Peyer's patch (tissue), 4 donors: ENCODE data around the gene LILRB2. TPM values are rescaled to one million over a fixed set of nuclear protein-coding genes. Genes with fewer than 3 reads are reported as not detected.
A peak's percentile ranks its signal among the peaks of the same experiment; 100 is the strongest.
"Not testable (repeated sequence)": the region's sequence is repeated elsewhere in the genome, so short reads cannot be mapped to it uniquely, and the experiment has no call there.

Source experiments
- DNase-seq, 3 donors: peaks; one replicate each; pipeline ENCODE4 v3.0.0-alpha.2; 2017 to 2019
- H3K27ac ChIP-seq, 4 donors: fragments of 200-600 bp; sonication (generic); one replicate each; pipeline ENCODE4 v1.5.1; 2016 to 2019
- H3K27me3 ChIP-seq, 2 donors: fragments of 200-600 bp; sonication (generic); one replicate each; pipeline ENCODE4 v1.5.1; 2019
- H3K36me3 ChIP-seq, 3 donors: fragments of 200-600 bp; sonication (generic); one replicate each; pipeline ENCODE4 v1.5.1; 2016 to 2019
- H3K4me1 ChIP-seq, 4 donors: fragments of 200-600 bp; sonication (generic); one replicate each; pipeline ENCODE4 v1.5.1; 2016 to 2019
- H3K4me3 ChIP-seq, 4 donors: fragments of 200-600 bp; sonication (generic); 1 replicate in 3 of 4; 2 replicates in 1 of 4; pipeline ENCODE4 v1.5.1; 2016 to 2019; ENCODE audit warnings: mild to moderate bottlenecking in 1 of 4
- H3K9me3 ChIP-seq, 4 donors: fragments of 200-600 bp; sonication (generic); one replicate each; pipeline ENCODE4 v1.5.1; 2016 to 2019; ENCODE audit warnings: mild to moderate bottlenecking in 1 of 4
- POLR2A ChIP-seq, 2 donors: fragments of 450-650 bp; IDR thresholded peaks; one replicate each; pipeline ENCODE4 v1.5.1; 2017; ENCODE audit warnings: antibody characterized with exemption in 2 of 2, mild to moderate bottlenecking in 2 of 2, moderate library complexity in 2 of 2
- total RNA-seq, 4 donors: library from RNA; depleted of rRNA; stranded (reverse); fragments of >200 nt; gene quantifications; one replicate each; pipeline ENCODE4 v1.1.0, GENCODE V29; 2016
- TF ChIP-seq, protein P1 (sequence below), 6 experiments: fragments of 450-650 bp in 4 of 6; fragments of 200-600 bp in 2 of 6; sonication (generic) in 1 of 6; IDR thresholded peaks; one replicate each; pipeline ENCODE4 v1.5.1; 2017 to 2019; ENCODE audit warnings: antibody characterized with exemption in 6 of 6, mild to moderate bottlenecking in 3 of 6, moderate library complexity in 1 of 6

The LILRB2 gene
- total RNA-seq = 10 to 100 TPM in 1 of 4 donors, 1 to 10 TPM in 1, under 1 TPM in 2; 0.53 to 11.6 (median 1.6) TPM

- Histone ChIP-seq H3K27me3 (no peaks in the 10 kb centered on the region), H3K4me3 (peak within 1 kb of the TSS in 1 of 4 donors; percentile 17), H3K9me3 (no peaks in the 10 kb centered on the region), H3K4me1 (no peaks in the 10 kb centered on the region), H3K27ac (no peak within 1 kb of the TSS), H3K36me3 (no peaks in the 10 kb centered on the region)
- TF ChIP-seq POLR2A (IDR thresholded peaks at IDR 0.05) = no peak
- TF ChIP-seq, protein P1, sequence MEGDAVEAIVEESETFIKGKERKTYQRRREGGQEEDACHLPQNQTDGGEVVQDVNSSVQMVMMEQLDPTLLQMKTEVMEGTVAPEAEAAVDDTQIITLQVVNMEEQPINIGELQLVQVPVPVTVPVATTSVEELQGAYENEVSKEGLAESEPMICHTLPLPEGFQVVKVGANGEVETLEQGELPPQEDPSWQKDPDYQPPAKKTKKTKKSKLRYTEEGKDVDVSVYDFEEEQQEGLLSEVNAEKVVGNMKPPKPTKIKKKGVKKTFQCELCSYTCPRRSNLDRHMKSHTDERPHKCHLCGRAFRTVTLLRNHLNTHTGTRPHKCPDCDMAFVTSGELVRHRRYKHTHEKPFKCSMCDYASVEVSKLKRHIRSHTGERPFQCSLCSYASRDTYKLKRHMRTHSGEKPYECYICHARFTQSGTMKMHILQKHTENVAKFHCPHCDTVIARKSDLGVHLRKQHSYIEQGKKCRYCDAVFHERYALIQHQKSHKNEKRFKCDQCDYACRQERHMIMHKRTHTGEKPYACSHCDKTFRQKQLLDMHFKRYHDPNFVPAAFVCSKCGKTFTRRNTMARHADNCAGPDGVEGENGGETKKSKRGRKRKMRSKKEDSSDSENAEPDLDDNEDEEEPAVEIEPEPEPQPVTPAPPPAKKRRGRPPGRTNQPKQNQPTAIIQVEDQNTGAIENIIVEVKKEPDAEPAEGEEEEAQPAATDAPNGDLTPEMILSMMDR (IDR thresholded peaks at IDR 0.05) = no peak
- peak in 1 of 3 donors; percentile 29 for DNase-seq
Measured at GRCh38 chr19:54281007-54281728, at the start of gene LILRB2. Gene LILRB2, minus strand, starts transcription at chr19:54281110. Its CDS starts 614 bp downstream, at chr19:54280496.

DNA sequence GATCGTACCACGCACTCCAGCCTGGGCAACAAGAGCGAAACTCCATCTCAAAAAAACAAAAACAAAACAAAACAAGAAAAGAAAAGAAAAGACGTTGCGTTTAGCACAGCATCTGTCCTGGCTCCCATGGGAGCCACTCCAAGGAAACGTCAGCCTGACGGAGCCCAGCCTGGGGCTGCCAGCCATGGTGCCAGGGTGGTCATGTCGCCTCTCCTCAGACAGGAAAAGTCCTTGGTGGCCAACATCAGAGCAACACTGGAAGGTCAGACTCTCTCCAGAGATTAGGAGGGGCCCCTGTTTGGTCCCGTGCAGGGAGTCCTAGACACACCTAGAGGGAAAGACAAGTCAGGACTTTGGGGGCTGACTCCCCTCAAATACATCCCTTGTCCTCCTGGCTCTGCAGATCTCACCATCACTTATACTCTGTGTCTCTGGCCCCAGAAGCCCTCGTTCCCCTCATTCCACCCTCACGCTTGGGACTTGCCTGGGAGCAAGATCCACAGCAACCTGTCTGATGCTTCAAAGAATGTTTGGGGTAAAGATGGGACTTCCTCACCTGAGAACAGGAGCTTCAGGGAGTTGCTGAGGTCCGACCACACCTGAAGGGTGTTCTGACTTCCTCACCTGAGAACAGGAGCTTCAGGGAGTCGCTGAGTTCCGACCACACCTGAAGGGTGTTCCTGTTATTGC is 48.7 kb upstream of the LILRB2 start:
- Histone ChIP-seq H3K36me3 (no peaks in the 10 kb centered on the region), H3K27ac (no peak overlapping the region), H3K9me3 (no peaks in the 10 kb centered on the region), H3K27me3 (no peaks in the 10 kb centered on the region), H3K4me3 (no peak overlapping the region), H3K4me1 (no peaks in the 10 kb centered on the region)
- TF ChIP-seq, protein P1 (IDR thresholded peaks at IDR 0.05) = no peak
- no peak for TF ChIP-seq POLR2A (IDR thresholded peaks at IDR 0.05)
- peak in 1 of 3 donors; percentile 17 for DNase-seq

DNA sequence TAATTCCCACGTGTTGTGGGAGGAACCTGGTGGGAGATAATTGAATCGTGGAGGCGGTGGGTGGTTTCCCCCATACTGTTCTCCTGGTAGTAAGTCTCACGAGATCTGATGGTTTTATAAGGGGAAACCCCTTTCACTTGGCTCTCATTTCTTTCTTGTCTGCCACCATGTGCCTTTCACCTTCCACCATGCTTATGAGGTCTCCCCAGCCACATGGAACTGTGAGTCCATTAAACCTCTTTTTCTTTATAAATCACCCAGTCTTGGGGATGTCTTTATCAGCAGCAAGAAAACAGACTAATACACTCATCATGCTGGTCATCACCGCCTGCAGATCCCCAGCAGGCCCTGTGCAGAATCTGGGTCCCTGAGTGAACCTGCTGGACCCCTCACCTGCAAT is 47.9 kb upstream of the LILRB2 start:
- DNase-seq = peak in 1 of 3 donors; percentile 11
- not testable (repeated sequence) for H3K36me3 ChIP-seq, H3K9me3 ChIP-seq, H3K27ac ChIP-seq, H3K4me3 ChIP-seq, H3K4me1 ChIP-seq, H3K27me3 ChIP-seq

GRCh38 chr19:54325631-54326030 is 44.7 kb upstream of the LILRB2 start:
- no peaks in the 10 kb centered on the region for H3K27me3 ChIP-seq
- no peaks in the 10 kb centered on the region for H3K36me3 ChIP-seq
- no peaks in the 10 kb centered on the region for H3K9me3 ChIP-seq
- peak in 1 of 3 donors; percentile 25 for DNase-seq
- TF ChIP-seq POLR2A (IDR thresholded peaks at IDR 0.05) = no peak
- TF ChIP-seq, protein P1 (IDR thresholded peaks at IDR 0.05) = no peak
- peak overlapping the region in 1 of 4 donors; percentile 0 for H3K27ac ChIP-seq
- no peak overlapping the region for H3K4me3 ChIP-seq
- no peaks in the 10 kb centered on the region for H3K4me1 ChIP-seq

DNA sequence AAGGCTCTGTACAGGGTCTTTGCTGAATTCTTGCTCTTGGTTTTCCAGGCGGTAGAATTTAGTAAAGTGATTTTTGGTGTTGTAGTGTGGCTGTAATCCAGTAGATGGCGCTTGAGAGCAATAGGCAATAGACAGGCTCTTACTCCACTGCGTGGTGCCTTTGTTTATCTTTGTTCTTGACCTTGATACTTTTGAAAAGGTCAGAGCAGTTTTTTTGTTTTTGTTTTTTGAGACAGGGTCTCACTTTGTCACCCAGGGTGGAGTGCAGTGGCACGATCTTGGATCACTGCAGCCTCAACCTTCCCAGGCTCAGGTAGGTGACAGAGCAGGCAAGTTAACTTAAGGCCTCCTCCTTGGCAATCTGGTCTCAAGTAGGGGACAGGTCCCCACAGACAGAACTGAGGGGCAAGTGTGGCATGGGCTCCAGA is 44.3 kb upstream of the LILRB2 start:
- H3K4me1 ChIP-seq = no peaks in the 10 kb centered on the region
- TF ChIP-seq, protein P1 (IDR thresholded peaks at IDR 0.05) = peak; percentile 72 to 85 (median 80)
- TF ChIP-seq POLR2A (IDR thresholded peaks at IDR 0.05) = no peak
- DNase-seq = peak in 2 of 3 donors; percentile 41 to 74
- no peaks in the 10 kb centered on the region for H3K27me3 ChIP-seq
- H3K27ac ChIP-seq = peak overlapping the region in 1 of 4 donors; percentile 0
- H3K36me3 ChIP-seq = no peaks in the 10 kb centered on the region
- no peak overlapping the region for H3K4me3 ChIP-seq
- H3K9me3 ChIP-seq = no peaks in the 10 kb centered on the region

DNA sequence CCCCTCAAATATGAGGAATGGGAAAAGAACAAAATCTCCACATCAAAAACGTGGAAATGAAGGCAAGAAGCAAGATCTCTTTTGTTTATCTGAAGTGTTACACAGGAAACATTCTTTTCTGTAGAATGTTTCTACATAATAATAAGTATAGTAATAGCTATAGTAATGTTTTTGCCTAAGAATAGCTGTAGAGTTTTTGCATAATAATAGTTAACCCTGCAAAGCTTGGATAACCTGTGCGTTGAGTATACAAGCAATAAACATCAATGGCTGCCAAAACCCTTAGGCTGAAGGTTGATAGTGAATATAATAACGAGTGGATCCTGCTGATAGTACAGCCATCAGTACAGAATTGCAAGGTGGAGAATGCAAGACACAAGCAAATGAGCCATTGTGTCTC is 43.2 kb upstream of the LILRB2 start:
- no peaks in the 10 kb centered on the region for H3K9me3 ChIP-seq
- H3K27ac ChIP-seq = no peak overlapping the region
- no peaks in the 10 kb centered on the region for H3K36me3 ChIP-seq
- no peaks in the 10 kb centered on the region for H3K4me1 ChIP-seq
- no peak for DNase-seq
- TF ChIP-seq POLR2A (IDR thresholded peaks at IDR 0.05) = no peak
- TF ChIP-seq, protein P1 (IDR thresholded peaks at IDR 0.05) = no peak
- H3K4me3 ChIP-seq = no peak overlapping the region
- no peaks in the 10 kb centered on the region for H3K27me3 ChIP-seq
